NCI-H2029 treated with DMSO at 0.1 percent for 48 hours (cell line): ENCODE measurements around the gene EPS15.
"Not testable (repeated sequence)": the region's sequence is repeated elsewhere in the genome, so short reads cannot be mapped to it uniquely, and the experiment has no call there.

Experiments
- DNase-seq: peaks from one replicate; lab custom pipeline; 2025; lab: John Stamatoyannopoulos, UW

Gene EPS15

DNA sequence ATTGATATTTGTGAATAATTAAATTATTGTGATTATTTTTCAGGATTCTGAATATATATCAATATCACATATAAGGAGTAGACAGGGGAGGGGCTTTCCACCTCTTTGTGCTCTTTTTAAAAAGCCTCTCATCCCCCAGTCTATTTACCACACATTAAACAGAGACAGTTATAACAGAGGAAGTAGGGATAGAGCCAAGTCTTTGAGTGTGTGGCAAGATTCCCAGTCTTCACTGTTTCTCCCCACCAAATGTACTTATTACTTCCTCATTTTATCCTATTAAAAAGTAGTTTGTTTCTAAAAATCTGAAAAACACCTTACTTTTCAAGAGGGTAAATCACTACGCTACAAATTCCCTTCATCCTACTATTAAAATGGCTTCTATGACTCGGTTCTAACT is 46.7 kb downstream of the EPS15 start:
- DNase-seq: peak; percentile 72

DNA sequence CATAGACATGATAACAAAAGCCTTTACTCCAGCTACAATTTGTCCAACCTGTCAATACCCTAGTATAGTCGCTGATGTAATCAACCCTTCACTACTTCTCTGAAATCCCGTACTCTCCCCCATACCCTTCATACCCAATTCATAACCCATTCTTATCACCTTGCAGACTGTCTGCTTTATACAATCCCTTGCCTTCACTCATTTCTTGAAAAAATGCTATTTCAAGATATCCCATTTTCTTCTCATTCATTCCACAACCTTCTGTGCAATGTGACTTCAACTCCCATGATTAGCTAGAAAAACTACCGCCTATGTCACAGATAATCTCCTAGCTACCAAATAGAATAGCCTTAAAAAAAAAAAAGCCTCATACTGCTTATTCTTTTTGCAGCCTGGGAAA is 49.5 kb downstream of the EPS15 start:
- no peak for DNase-seq

DNA sequence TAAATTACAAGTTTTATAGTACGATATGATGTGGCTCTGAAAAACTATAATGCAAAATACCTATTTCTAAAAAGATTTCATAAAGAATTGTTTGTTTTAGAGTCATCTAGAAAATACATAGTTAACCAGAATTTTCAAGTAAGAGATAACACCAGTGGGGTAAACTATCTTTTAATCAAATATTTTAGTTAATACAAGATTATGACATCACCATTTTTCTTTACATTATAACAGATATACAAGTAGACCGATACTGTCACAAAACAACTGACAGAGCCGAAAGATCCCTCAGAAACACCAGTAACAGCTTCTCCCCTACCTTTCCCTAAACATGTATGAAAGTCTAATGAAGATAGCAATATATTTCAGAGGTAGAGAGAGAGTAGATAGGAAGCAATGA is 54.2 kb downstream of the EPS15 start:
- DNase-seq: no peak

GRCh38 chr1:51463561-51463960 is 55.5 kb downstream of the EPS15 start:
- DNase-seq: no peak

GRCh38 chr1:51462289-51462688 is 56.8 kb downstream of the EPS15 start:
- not testable (repeated sequence) for DNase-seq

DNA sequence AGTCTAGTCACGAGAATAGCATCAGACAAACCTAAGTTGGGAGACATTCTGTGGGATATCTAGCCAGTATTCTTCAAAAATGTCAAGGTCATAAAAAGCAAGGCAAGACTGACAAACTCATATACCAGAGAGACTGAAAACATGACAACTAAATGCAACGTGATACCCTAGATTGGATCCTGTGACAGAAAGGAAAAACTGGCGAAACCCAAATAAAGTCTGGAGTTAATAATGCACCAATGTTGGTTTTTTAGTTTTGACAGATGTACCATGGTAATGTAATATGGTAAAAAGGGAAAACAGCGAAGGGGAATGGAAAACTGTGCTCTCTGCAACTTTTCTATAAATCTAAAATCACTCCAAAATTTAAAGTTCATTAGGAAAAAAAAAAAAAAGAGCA is 64.5 kb downstream of the EPS15 start:
- DNase-seq: no peak

DNA sequence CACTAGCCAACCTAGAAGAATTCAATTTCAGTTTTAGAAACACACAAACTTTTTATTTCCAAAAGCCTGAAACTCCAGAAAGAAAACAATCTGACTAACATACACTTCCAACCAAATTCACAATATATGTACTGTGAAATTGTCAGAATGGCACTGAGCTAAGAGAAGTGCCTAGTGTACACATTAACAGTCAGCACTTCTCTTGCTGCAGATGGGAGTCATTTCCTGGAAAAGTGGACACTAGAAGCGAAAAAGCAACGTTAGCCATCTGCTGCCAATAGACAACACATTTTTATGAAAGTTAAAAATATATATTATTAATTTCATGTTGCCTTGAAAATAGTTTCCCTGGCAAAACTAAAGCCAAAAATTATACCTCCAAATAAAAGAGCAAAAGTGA is 66.1 kb downstream of the EPS15 start:
- DNase-seq: peak; percentile 34

GRCh38 chr1:51448844-51449454 is 70.1 kb downstream of the EPS15 start:
- DNase-seq: not testable (repeated sequence)

DNA sequence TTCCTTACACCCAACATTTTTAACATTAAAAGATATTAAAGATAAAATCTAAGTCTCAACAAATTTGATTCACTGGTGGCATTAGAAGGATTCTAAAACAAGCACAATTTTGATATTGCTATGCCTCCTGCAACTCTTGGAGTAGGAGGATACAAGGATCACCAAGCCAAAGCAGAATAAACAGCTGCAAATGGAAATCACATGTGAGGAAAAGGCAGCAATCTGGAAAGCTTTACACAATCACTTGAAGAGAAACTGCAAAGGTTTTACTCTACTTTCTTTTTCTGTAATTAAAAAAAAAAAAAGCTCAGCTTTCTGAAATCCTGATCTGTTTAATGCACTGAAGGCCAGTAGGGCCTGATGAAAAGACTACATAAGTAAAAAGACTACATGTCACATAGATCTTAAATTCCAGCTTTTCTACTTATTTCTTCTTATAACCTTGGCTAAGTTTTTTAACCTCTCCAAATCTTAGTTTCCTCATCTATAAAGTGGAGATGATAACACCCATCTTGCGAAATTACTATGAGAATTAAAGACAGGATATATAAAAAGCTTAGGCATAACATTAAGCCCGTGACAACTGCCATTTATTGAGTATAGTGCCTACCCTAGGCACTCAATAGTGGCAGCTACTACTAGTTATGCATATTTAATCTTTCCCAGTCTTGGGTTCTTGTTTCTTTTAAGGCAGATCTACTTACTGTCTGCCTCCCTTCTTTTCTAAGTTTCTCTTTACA is 73.5 kb downstream of the EPS15 start:
- no peak for DNase-seq

GRCh38 chr1:51444534-51445192 is 74.4 kb downstream of the EPS15 start:
- no peak for DNase-seq

- no peak for DNase-seq
Measured at GRCh38 chr1:51444096-51444495, 75.0 kb downstream of the EPS15 start.

DNA sequence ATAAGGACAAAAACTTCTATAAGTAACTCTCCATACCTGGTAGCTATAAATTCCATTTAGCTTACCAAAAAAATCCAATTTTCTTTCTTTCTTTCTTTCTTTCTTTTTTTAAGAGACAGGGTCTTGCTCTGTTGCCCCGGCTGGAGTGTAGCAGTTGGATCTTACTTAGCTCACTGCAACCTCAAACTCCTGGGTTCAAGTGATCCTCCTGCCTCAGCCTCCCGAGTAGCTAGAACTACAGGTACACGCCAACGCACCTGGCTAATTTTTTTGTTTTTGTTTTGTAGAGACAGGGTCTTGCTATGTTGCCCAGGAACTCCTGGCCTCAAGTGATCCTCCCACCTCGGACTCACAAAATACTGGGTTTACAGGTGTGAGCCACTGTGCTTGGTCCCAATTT is 75.5 kb downstream of the EPS15 start:
- DNase-seq: no peak

DNA sequence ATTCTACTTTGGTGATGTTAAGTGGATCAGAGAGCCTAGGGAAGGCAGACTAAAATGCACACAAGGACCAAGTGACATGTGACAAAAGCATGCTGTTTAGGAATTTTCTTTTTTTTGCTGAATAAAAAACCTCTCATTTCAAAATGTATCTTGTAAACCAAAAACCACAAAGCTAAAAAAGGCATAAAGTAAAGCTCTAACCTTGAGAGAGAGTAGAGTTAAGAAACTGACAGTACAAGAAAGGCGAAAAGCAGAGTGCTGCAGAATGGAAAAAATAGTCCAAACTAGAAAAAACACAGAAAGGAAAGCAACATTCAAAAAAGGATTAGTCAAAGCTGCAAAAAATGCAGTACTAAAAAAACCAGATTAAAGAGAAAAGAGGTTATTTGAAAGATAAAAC is 76.5 kb downstream of the EPS15 start:
- DNase-seq: no peak

- DNase-seq: no peak
Measured at GRCh38 chr1:51442198-51442597, 76.9 kb downstream of the EPS15 start.

DNA sequence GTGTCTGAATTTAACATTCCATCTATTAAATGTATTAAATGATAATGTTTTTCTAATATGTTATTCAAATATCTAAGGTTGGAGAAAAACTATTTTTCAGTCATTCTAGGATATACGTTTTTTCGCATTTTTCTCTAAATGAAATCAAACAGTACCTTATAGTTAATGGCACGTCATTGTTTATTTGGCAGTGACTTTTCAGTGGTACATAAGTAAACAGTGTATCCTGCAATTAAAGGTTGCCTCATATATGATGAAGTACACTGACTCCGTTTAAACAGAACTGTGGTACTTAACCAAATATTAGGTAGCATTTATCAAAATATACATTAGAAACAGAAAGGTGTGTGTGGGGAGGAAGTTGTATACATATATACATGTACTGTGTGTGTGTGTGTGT is 79.2 kb downstream of the EPS15 start:
- DNase-seq: no peak

GRCh38 chr1:51439053-51439452 is 80.0 kb downstream of the EPS15 start:
- no peak for DNase-seq

- DNase-seq: not testable (repeated sequence)
Measured at GRCh38 chr1:51437391-51437790, 81.7 kb downstream of the EPS15 start.

DNA sequence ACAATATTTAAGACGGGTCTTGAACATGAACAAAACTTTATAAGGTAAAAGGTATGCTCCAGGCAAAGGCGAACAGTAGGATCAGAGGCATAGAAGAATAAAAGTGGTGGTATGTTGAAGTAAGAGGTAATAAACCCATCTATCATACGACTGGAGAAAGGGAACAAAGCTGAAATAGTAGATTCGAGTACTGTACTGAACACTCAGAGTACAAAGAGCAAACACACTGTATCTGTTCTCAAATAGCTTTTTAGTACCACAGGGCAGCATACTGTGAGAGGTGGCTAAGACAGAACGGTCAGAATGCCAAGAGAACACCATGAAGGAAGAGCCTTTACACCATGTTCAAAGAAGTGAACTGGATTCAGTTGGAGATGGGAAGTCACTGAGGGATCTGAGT is 83.2 kb downstream of the EPS15 start:
- no peak for DNase-seq

GRCh38 chr1:51433972-51434510 is 85.0 kb downstream of the EPS15 start:
- DNase-seq: no peak

GRCh38 chr1:51433269-51433971 is 85.6 kb downstream of the EPS15 start:
- DNase-seq: no peak

- no peak for DNase-seq
Measured at GRCh38 chr1:51432146-51432545, 86.9 kb downstream of the EPS15 start.

DNA sequence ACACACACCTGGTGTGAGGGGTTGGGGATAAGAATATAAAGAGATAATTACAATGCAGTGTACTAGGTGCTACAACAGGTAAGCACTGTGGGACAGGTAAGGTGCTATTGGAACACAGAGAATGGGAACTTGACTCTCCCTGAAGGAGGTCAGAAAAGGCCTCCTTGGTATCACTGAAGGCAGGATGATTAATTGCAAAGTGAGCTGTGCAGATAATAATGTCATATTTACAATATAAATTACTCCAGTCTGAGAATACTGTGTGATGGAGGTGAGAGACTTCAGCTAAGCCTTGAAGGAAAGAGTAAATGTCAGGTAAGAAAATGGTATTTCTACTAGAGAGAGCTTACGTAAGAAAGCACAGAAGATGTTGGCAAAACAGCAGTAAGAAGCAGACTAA is 91.6 kb downstream of the EPS15 start:
- no peak for DNase-seq

- no peak for DNase-seq
Measured at GRCh38 chr1:51425955-51426354, 93.1 kb downstream of the EPS15 start.
